HepG2 (cell line): ENCODE results near the gene ADGRL1. TPM values are rescaled to one million over a fixed set of nuclear protein-coding genes. Genes with fewer than 3 reads are reported as not detected.

Experiments
- ATAD3A ChIP-seq: sonication (generic); formaldehyde crosslinking; IDR thresholded peaks from 2 replicates; pipeline ENCODE4 v1.4.0; 2020; ENCODE audit warnings: missing genetic modification reagents
- CBX5 ChIP-seq: sonication (generic); formaldehyde crosslinking; IDR thresholded peaks from 2 replicates; pipeline ENCODE4 v1.4.0; 2020; ENCODE audit warnings: missing genetic modification reagents, borderline replicate concordance
- ELF3 ChIP-seq: IDR thresholded peaks from 2 replicates; pipeline ENCODE4 v1.6.1; 2016; ENCODE audit warnings: missing genetic modification reagents, missing compliant biosample characterization
- FOXM1 ChIP-seq: sonication (generic); formaldehyde crosslinking; IDR thresholded peaks from 2 replicates; pipeline ENCODE4 v1.5.0; 2020; ENCODE audit warnings: missing genetic modification reagents
- HES4 ChIP-seq: sonication (generic); formaldehyde crosslinking; IDR thresholded peaks from 2 replicates; pipeline ENCODE4 v1.9.0; 2021; ENCODE audit warnings: mild to moderate bottlenecking, missing genetic modification reagents, borderline replicate concordance
- IKZF5 ChIP-seq: IDR thresholded peaks from 2 replicates; pipeline ENCODE4 v1.6.1; 2018; ENCODE audit warnings: missing genetic modification reagents, mild to moderate bottlenecking, missing compliant biosample characterization
- KAT7 ChIP-seq: IDR thresholded peaks from 2 replicates; pipeline ENCODE4 v1.6.1; 2018; ENCODE audit warnings: borderline replicate concordance, missing compliant biosample characterization
- MAX ChIP-seq: IDR thresholded peaks from 2 replicates; pipeline ENCODE4 v1.6.1; 2012; ENCODE audit warnings: inconsistent platforms
- ONECUT2 ChIP-seq: sonication (generic); formaldehyde crosslinking; IDR thresholded peaks from 2 replicates; pipeline ENCODE4 v1.4.0; 2020; ENCODE audit warnings: missing genetic modification reagents
- RAD51 ChIP-seq: fragments of 450-650 bp; IDR thresholded peaks from 2 replicates; pipeline ENCODE4 v1.6.1; 2016; ENCODE audit warnings: borderline replicate concordance
- RBAK ChIP-seq: sonication (generic); formaldehyde crosslinking; IDR thresholded peaks from 2 replicates; pipeline ENCODE4 v1.5.1; 2020; ENCODE audit warnings: mild to moderate bottlenecking, missing genetic modification reagents
- REL ChIP-seq: sonication (generic); formaldehyde crosslinking; conservative IDR thresholded peaks from 2 replicates; pipeline ENCODE4 v1.8.0; 2022; ENCODE audit warnings: mild to moderate bottlenecking, missing genetic modification reagents, moderate library complexity
- RFXAP ChIP-seq: sonication (generic); formaldehyde crosslinking; IDR thresholded peaks from 2 replicates; pipeline ENCODE4 v1.4.0; 2020; ENCODE audit warnings: missing genetic modification reagents, borderline replicate concordance
- RNF2 ChIP-seq: fragments of 450-650 bp; conservative IDR thresholded peaks from 2 replicates; pipeline ENCODE4 v1.6.1; 2016; ENCODE audit warnings: low read depth
- SMARCE1 ChIP-seq: fragments of 450-650 bp; IDR thresholded peaks from 2 replicates; pipeline ENCODE4 v1.6.1; 2017; ENCODE audit warnings: borderline replicate concordance
- TEAD3 ChIP-seq: optimal IDR thresholded peaks from 2 replicates; pipeline ENCODE3; 2016; ENCODE audit warnings: borderline replicate concordance
- UBTF ChIP-seq: sonication (generic); formaldehyde crosslinking; IDR thresholded peaks from 2 replicates; pipeline ENCODE4 v1.4.0; 2020; ENCODE audit warnings: mild to moderate bottlenecking, missing genetic modification reagents
- ZFP41 ChIP-seq: sonication (generic); formaldehyde crosslinking; IDR thresholded peaks from 2 replicates; pipeline ENCODE4 v1.4.0; 2020; ENCODE audit warnings: mild to moderate bottlenecking, missing genetic modification reagents, borderline replicate concordance
- ZFP62 ChIP-seq: sonication (generic); formaldehyde crosslinking; IDR thresholded peaks from 2 replicates; pipeline ENCODE4 v1.4.0; 2020; ENCODE audit warnings: missing genetic modification reagents
- ZFP91 ChIP-seq: sonication (generic); formaldehyde crosslinking; IDR thresholded peaks from 2 replicates; pipeline ENCODE4 v1.9.0; 2022; ENCODE audit warnings: missing genetic modification reagents, mild to moderate bottlenecking, borderline replicate concordance
- ZNF225 ChIP-seq: sonication (generic); formaldehyde crosslinking; IDR thresholded peaks from 2 replicates; pipeline ENCODE4 v1.4.0; 2020; ENCODE audit warnings: mild to moderate bottlenecking, missing genetic modification reagents
- ZNF383 ChIP-seq: sonication (generic); formaldehyde crosslinking; IDR thresholded peaks from 2 replicates; pipeline ENCODE4 v1.4.0; 2020; ENCODE audit warnings: missing genetic modification reagents, mild to moderate bottlenecking, borderline replicate concordance
- ZNF549 ChIP-seq: sonication (generic); formaldehyde crosslinking; IDR thresholded peaks from 2 replicates; pipeline ENCODE4 v1.5.0; 2020; ENCODE audit warnings: missing genetic modification reagents
- ZNF629 ChIP-seq: sonication (generic); formaldehyde crosslinking; conservative IDR thresholded peaks from 2 replicates; pipeline ENCODE4 v1.5.0; 2020; ENCODE audit warnings: missing genetic modification reagents
- ZNF670 ChIP-seq: sonication (generic); formaldehyde crosslinking; IDR thresholded peaks from 2 replicates; pipeline ENCODE4 v1.8.0; 2022; ENCODE audit warnings: mild to moderate bottlenecking, missing genetic modification reagents, borderline replicate concordance
- ZNF773 ChIP-seq: sonication (generic); formaldehyde crosslinking; IDR thresholded peaks from 2 replicates; pipeline ENCODE4 v1.4.0; 2020; ENCODE audit warnings: missing genetic modification reagents, borderline replicate concordance
- ZSCAN25 ChIP-seq: sonication (generic); formaldehyde crosslinking; IDR thresholded peaks from 2 replicates; pipeline ENCODE4 v1.8.0; 2022; ENCODE audit warnings: mild to moderate bottlenecking, missing genetic modification reagents
- polyA plus RNA-seq, 8 experiments: library from polyadenylated mRNA; depleted of rRNA in 3 of 8; stranded (reverse) in 7 of 8; unstranded in 1 of 8; fragments of >200 nt; fragmentation: Illumina TruSeq in 4 of 8; extraction: Trizol in 4 of 8; gene quantifications; 2 replicates each; pipeline versions ENCODE4 v1.2.1 to v1.2.3, GENCODE V29; 2011 to 2016; ENCODE audit warnings: low read depth in 4 of 8, missing spikeins in 1 of 8, mixed read lengths in 1 of 8; ENCODE audit not compliant: insufficient read depth in 1 of 8
- total RNA-seq, 5 experiments: library from RNA; depleted of rRNA; stranded (reverse); fragments of >200 nt; fragmentation: Illumina TruSeq; extraction: Trizol; gene quantifications; 2 replicates each; pipeline ENCODE4 v1.2.3, GENCODE V29; 2016; ENCODE audit warnings: low read depth in 1 of 5

The ADGRL1 gene
- total and polyA plus RNA-seq, 2 of the 13 experiments (the other 11 are each of a cell fraction or from before 2014, with no cell fraction given) = 0.49 to 1.7 TPM

- TF ChIP-seq RNF2 (no peak), ONECUT2 (CRISPR knock-in tag) (no peak), SMARCE1 (no peak), ZNF383 (CRISPR knock-in tag) (no peak), RAD51 (no peak), MAX (no peak), UBTF (CRISPR knock-in tag) (no peak), ATAD3A (CRISPR knock-in tag) (no peak), CBX5 (CRISPR knock-in tag) (no peak), REL (CRISPR knock-in tag) (no peak), TEAD3 (no peak), ZNF629 (no peak), IKZF5 (no peak), RBAK (CRISPR knock-in tag) (no peak), ZNF549 (CRISPR knock-in tag) (no peak), ZFP91 (no peak), ZSCAN25 (CRISPR knock-in tag) (no peak), ZFP62 (no peak), HES4 (CRISPR knock-in tag) (no peak), ELF3 (CRISPR knock-in tag) (no peak), ZFP41 (CRISPR knock-in tag) (no peak), RFXAP (CRISPR knock-in tag) (peak; percentile 92), FOXM1 (CRISPR knock-in tag) (no peak), KAT7 (CRISPR knock-in tag) (no peak), ZNF773 (CRISPR knock-in tag) (no peak), ZNF225 (CRISPR knock-in tag) (no peak), ZNF670 (CRISPR knock-in tag) (no peak)
Observed at GRCh38 chr19:14117668-14118164, 88.3 kb downstream of the ADGRL1 start, which contains the start of gene PRKACA (continued).
